ENCODE data around the gene ZNF236.

ZNF236 gene

GRCh38 chr18:76937597-76937996 is 115.2 kb downstream of the ZNF236 start:
- TF ChIP-seq CTCF (conservative IDR thresholded peaks at IDR 0.05): no peak
- H3K27ac ChIP-seq: no peak overlapping the region

- TF ChIP-seq CTCF (conservative IDR thresholded peaks at IDR 0.05): no peak
- no peak overlapping the region for H3K27ac ChIP-seq
Measured at GRCh38 chr18:76938619-76939018, 116.3 kb downstream of the ZNF236 start.

GRCh38 chr18:76941284-76941683 is 118.9 kb downstream of the ZNF236 start:
- TF ChIP-seq CTCF (conservative IDR thresholded peaks at IDR 0.05): no peak
- H3K27ac ChIP-seq: no peak overlapping the region

- H3K27ac ChIP-seq: peak overlapping the region; percentile 36
- TF ChIP-seq CTCF (conservative IDR thresholded peaks at IDR 0.05): no peak
Measured at GRCh38 chr18:76943542-76944339, 121.4 kb downstream of the ZNF236 start.

GRCh38 chr18:76944346-76944745 is 122.0 kb downstream of the ZNF236 start:
- peak overlapping the region; percentile 36; the same call in 1 of the 2 replicates for H3K27ac ChIP-seq

- TF ChIP-seq CTCF (conservative IDR thresholded peaks at IDR 0.05): no peak
- no peak overlapping the region for H3K27ac ChIP-seq
Measured at GRCh38 chr18:76948345-76948744, 126.0 kb downstream of the ZNF236 start.

- peak overlapping the region; percentile 98 for H3K27ac ChIP-seq
Measured at GRCh38 chr18:76951456-76952247, 129.3 kb downstream of the ZNF236 start.

More at GRCh38 chr18:76951456-76952247, 129.3 kb downstream of the ZNF236 start:
- TF ChIP-seq CTCF (conservative IDR thresholded peaks at IDR 0.05): no peak
